ENCODE data around the gene PHLDB1. TPM values are rescaled to one million over a fixed set of nuclear protein-coding genes. Genes with fewer than 3 reads are reported as not detected.

Gene PHLDB1
- total and polyA plus RNA-seq, 4 donors: 4.8 to 15.4 (median 6.0) TPM

DNA sequence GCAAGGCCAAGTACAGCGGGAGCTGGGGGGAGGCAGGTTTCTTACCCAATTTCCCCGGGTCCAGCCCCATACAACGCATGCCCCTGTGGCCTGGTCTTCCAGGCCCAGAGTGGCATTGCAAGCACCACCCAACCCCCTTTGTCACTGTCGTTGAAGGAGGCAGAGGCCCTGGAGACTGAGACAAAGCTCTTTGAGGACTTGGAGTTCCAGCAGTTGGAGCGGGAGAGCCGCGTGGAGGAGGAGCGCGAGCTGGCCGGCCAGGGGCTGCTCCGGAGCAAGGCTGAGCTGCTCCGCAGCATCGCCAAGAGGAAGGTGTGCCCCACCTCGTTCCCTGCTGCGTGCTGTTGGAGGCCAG lies 27.8 kb downstream of the PHLDB1 start:
- Histone ChIP-seq H3K9me3 (ENCODE audit: control insufficient read depth in 4 of 4, low read length in 3 of 4) (no peaks in the 10 kb centered on the region), H3K4me1 (ENCODE audit: control insufficient read depth in 4 of 4, insufficient read depth in 4 of 4, low read length in 3 of 4) (peaks cover 0 to 15% (median 9%) of the 10 kb centered on the region in 4 donors), H3K36me3 (ENCODE audit: control insufficient read depth in 4 of 4, insufficient read depth in 3 of 4, low read depth in 1 of 4, low read length in 3 of 4) (no peaks in the 10 kb centered on the region), H3K9ac (ENCODE audit: low read depth in 1 of 2, low read length in 2 of 2) (no peak overlapping the region), H3K27me3 (ENCODE audit: control insufficient read depth in 4 of 4, insufficient read depth in 4 of 4, low read length in 3 of 4) (no peaks in the 10 kb centered on the region), H3K4me3 (ENCODE audit: low read depth in 1 of 3, low read length in 3 of 3) (peak overlapping the region; percentile 9 to 34 (median 12)), H3K27ac (ENCODE audit: low read depth in 1 of 2, low read length in 2 of 2) (peak overlapping the region; percentile 20 to 22)
- DNase-seq (ENCODE audit: low spot score): no peak
- WGBS: 43% methylated on average over 15 of the region's 15 CpGs
- TF ChIP-seq JUND (IDR thresholded peaks at IDR 0.05) (no peak), FOXA2 (IDR thresholded peaks at IDR 0.05) (no peak), SP1 (IDR thresholded peaks at IDR 0.05) (no peak)

DNA sequence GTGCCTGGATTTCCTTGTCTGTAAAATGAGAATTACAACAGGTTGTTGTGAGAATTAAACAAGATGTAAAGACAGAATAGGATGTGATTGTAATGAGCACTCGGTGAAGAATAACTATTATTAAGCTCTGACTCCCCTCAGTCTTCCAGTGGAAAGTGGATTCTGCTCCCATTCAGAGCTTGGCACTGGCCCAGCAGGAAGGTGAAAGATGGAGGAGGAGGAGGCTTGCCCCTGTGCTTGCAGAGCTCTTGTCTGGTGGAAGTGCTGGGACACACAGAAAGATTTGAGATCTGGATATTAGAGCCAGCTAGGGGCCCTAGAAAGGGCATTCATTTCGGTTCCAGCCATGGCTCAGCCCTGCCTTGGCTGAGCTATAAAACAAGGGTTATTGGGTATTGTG lies 28.2 kb downstream of the PHLDB1 start:
- H3K4me3 ChIP-seq (ENCODE audit: low read depth in 1 of 3, low read length in 3 of 3): no peak overlapping the region
- 81% methylated on average over 2 of the region's 2 CpGs for WGBS
- no peak overlapping the region for H3K9ac ChIP-seq (ENCODE audit: low read depth in 1 of 2, low read length in 2 of 2)
- no peak for DNase-seq (ENCODE audit: low spot score)
- TF ChIP-seq TAF1 (conservative IDR thresholded peaks at IDR 0.05) (no peak), RXRA (IDR thresholded peaks at IDR 0.05) (no peak), GABPA (IDR thresholded peaks at IDR 0.05 in 1 of 2, conservative IDR thresholded peaks at IDR 0.05 in 1 of 2) (no peak), FOXA2 (IDR thresholded peaks at IDR 0.05) (no peak), HNF4A (conservative IDR thresholded peaks at IDR 0.05) (no peak), HNF4G (IDR thresholded peaks at IDR 0.05) (no peak)
- TF ChIP-seq, protein P1, sequence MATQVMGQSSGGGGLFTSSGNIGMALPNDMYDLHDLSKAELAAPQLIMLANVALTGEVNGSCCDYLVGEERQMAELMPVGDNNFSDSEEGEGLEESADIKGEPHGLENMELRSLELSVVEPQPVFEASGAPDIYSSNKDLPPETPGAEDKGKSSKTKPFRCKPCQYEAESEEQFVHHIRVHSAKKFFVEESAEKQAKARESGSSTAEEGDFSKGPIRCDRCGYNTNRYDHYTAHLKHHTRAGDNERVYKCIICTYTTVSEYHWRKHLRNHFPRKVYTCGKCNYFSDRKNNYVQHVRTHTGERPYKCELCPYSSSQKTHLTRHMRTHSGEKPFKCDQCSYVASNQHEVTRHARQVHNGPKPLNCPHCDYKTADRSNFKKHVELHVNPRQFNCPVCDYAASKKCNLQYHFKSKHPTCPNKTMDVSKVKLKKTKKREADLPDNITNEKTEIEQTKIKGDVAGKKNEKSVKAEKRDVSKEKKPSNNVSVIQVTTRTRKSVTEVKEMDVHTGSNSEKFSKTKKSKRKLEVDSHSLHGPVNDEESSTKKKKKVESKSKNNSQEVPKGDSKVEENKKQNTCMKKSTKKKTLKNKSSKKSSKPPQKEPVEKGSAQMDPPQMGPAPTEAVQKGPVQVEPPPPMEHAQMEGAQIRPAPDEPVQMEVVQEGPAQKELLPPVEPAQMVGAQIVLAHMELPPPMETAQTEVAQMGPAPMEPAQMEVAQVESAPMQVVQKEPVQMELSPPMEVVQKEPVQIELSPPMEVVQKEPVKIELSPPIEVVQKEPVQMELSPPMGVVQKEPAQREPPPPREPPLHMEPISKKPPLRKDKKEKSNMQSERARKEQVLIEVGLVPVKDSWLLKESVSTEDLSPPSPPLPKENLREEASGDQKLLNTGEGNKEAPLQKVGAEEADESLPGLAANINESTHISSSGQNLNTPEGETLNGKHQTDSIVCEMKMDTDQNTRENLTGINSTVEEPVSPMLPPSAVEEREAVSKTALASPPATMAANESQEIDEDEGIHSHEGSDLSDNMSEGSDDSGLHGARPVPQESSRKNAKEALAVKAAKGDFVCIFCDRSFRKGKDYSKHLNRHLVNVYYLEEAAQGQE (IDR thresholded peaks at IDR 0.05): no peak
- TF ChIP-seq, protein P2, sequence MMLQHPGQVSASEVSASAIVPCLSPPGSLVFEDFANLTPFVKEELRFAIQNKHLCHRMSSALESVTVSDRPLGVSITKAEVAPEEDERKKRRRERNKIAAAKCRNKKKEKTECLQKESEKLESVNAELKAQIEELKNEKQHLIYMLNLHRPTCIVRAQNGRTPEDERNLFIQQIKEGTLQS (IDR thresholded peaks at IDR 0.05): no peak
- H3K9me3 ChIP-seq (ENCODE audit: control insufficient read depth in 4 of 4, low read length in 3 of 4): no peaks in the 10 kb centered on the region
- H3K27me3 ChIP-seq (ENCODE audit: control insufficient read depth in 4 of 4, insufficient read depth in 4 of 4, low read length in 3 of 4): no peaks in the 10 kb centered on the region
- H3K36me3 ChIP-seq (ENCODE audit: control insufficient read depth in 4 of 4, insufficient read depth in 3 of 4, low read depth in 1 of 4, low read length in 3 of 4): no peaks in the 10 kb centered on the region
- peaks cover 0 to 15% (median 9%) of the 10 kb centered on the region in 4 donors for H3K4me1 ChIP-seq (ENCODE audit: control insufficient read depth in 4 of 4, insufficient read depth in 4 of 4, low read length in 3 of 4)
- no peak overlapping the region for H3K27ac ChIP-seq (ENCODE audit: low read depth in 1 of 2, low read length in 2 of 2)

DNA sequence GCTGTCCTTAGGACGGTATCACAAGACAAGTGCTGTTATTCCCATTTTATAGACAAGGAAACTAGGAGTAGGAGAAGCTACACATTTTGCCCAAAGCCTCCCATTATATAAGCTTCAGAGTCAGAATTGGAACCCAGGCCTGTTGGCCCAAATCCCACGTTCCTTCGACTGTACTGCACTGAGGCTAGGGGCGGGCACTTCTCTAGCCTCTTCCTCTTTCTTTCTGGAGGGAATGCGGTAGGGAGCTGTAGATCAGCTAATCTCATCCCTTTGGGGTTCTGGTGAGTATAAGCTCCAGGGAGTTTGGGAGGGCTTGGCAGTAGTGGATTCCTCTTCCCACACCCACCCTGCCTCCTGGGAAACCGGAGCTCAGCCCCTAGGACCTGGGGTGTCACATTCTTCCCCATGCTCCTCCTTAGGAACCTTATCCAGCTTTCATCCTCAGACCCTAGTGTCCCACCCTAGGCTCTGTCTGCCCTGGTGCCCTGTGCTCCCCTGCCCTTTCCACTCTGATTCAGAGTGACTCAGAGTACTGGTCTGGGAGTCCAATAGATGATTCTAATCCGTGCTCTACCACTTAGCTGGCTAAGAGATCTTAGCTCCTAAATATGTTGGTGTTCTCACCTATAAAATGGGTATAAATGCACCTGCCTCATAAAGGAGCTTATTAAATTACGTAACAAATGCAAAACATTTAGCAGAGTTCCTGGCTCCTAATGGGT lies 29.3 kb downstream of the PHLDB1 start:
- WGBS: 83% methylated on average over 8 of the region's 8 CpGs
- H3K27ac ChIP-seq (ENCODE audit: low read depth in 1 of 2, low read length in 2 of 2): no peak overlapping the region
- no peaks in the 10 kb centered on the region for H3K27me3 ChIP-seq (ENCODE audit: control insufficient read depth in 4 of 4, insufficient read depth in 4 of 4, low read length in 3 of 4)
- no peaks in the 10 kb centered on the region for H3K36me3 ChIP-seq (ENCODE audit: control insufficient read depth in 4 of 4, insufficient read depth in 3 of 4, low read depth in 1 of 4, low read length in 3 of 4)
- no peak overlapping the region for H3K4me3 ChIP-seq (ENCODE audit: low read depth in 1 of 3, low read length in 3 of 3)
- H3K9me3 ChIP-seq (ENCODE audit: control insufficient read depth in 4 of 4, low read length in 3 of 4): no peaks in the 10 kb centered on the region
- DNase-seq (ENCODE audit: low spot score): no peak
- peaks cover 0 to 15% (median 9%) of the 10 kb centered on the region in 4 donors for H3K4me1 ChIP-seq (ENCODE audit: control insufficient read depth in 4 of 4, insufficient read depth in 4 of 4, low read length in 3 of 4)
- H3K9ac ChIP-seq (ENCODE audit: low read depth in 1 of 2, low read length in 2 of 2): no peak overlapping the region
- TF ChIP-seq FOXA2 (IDR thresholded peaks at IDR 0.05): no peak
- TF ChIP-seq YY1 (IDR thresholded peaks at IDR 0.05): no peak
- no peak for TF ChIP-seq HNF4G (IDR thresholded peaks at IDR 0.05)
- TF ChIP-seq, protein P3, sequence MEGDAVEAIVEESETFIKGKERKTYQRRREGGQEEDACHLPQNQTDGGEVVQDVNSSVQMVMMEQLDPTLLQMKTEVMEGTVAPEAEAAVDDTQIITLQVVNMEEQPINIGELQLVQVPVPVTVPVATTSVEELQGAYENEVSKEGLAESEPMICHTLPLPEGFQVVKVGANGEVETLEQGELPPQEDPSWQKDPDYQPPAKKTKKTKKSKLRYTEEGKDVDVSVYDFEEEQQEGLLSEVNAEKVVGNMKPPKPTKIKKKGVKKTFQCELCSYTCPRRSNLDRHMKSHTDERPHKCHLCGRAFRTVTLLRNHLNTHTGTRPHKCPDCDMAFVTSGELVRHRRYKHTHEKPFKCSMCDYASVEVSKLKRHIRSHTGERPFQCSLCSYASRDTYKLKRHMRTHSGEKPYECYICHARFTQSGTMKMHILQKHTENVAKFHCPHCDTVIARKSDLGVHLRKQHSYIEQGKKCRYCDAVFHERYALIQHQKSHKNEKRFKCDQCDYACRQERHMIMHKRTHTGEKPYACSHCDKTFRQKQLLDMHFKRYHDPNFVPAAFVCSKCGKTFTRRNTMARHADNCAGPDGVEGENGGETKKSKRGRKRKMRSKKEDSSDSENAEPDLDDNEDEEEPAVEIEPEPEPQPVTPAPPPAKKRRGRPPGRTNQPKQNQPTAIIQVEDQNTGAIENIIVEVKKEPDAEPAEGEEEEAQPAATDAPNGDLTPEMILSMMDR (IDR thresholded peaks at IDR 0.05; ENCODE audit: low read depth, low read length, missing input control): no peak
- TF ChIP-seq, protein P4, sequence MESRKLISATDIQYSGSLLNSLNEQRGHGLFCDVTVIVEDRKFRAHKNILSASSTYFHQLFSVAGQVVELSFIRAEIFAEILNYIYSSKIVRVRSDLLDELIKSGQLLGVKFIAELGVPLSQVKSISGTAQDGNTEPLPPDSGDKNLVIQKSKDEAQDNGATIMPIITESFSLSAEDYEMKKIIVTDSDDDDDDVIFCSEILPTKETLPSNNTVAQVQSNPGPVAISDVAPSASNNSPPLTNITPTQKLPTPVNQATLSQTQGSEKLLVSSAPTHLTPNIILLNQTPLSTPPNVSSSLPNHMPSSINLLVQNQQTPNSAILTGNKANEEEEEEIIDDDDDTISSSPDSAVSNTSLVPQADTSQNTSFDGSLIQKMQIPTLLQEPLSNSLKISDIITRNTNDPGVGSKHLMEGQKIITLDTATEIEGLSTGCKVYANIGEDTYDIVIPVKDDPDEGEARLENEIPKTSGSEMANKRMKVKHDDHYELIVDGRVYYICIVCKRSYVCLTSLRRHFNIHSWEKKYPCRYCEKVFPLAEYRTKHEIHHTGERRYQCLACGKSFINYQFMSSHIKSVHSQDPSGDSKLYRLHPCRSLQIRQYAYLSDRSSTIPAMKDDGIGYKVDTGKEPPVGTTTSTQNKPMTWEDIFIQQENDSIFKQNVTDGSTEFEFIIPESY (IDR thresholded peaks at IDR 0.05): no peak
- no peak for TF ChIP-seq TAF1 (conservative IDR thresholded peaks at IDR 0.05)
- TF ChIP-seq JUND (IDR thresholded peaks at IDR 0.05): no peak
- TF ChIP-seq EGR1 (IDR thresholded peaks at IDR 0.05; ENCODE audit: low read depth in 2 of 2): no peak
- no peak for TF ChIP-seq RXRA (IDR thresholded peaks at IDR 0.05)
- TF ChIP-seq, protein P1 (IDR thresholded peaks at IDR 0.05): no peak
- TF ChIP-seq HNF4A (conservative IDR thresholded peaks at IDR 0.05): no peak
- no peak for TF ChIP-seq NR2F2 (IDR thresholded peaks at IDR 0.05)
- no peak for TF ChIP-seq RAD21 (IDR thresholded peaks at IDR 0.05)
